Head of caudate nucleus (tissue), 42 donors: Measurements from ENCODE around the gene PTGIS.
"Not testable (repeated sequence)": the region's sequence is repeated elsewhere in the genome, so short reads cannot be mapped to it uniquely, and the experiment has no call there.

ENCODE experiments used
- DNase-seq, 42 donors: peaks; one replicate each; pipeline versions ENCODE4 v3.0.0 to v3.0.0-alpha.2; 2020 to 2021; ENCODE audit warnings: mixed read lengths in 7 of 42
- intact Hi-C: fragments of 100-400 bp; cut with DNase I; formaldehyde crosslinking; loops from one replicate; pipeline ENCODE4 v1.15.0; 2022

Gene PTGIS

DNA sequence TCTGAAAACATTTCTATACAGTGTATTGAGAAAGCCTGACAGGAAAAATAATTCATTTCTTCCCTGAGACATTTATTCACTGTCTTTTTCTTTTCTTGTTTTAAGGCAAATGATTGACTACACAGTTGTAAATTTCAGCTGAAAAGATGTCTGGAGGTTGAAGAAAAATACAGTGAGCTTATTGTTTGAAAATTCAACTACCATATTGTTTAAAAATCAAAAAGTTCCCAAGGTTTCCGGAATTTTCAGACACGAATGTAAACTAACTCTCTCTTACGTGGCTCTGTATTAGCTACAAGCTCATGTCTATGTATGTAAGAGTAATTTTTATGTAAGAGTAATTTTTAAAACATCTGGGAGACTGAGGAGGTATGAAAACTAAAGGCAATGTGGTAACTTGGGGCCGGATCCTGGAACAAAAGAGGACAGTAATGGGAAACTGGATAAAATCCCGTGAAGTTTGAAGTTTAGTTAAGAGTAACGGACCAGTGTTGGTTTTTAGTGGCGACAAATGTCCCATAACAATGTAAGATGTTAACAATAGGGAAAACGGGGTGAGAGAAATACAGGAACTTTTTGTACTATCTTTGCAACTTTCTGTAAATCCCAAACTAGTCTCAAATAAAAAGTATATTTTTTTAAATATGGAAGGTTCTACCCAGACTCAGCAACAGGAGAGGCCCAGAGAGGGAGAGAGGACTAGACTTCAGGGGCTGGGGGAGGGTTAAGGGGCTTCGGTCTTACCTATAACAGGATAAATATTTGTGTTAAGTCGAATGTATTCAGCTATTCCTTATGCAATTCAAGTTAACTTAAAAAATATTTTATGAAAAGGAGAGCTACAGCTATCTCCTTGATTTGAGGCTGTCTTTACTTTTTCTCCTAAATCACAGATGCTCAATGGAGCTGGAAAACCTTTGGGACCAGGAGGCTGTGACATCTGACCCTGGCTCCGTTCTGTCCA lies 1.3 kb downstream of the PTGIS start:
- DNase-seq: peak in 1 of 42 donors; percentile 10
- intact Hi-C loops: no loop called here

DNA sequence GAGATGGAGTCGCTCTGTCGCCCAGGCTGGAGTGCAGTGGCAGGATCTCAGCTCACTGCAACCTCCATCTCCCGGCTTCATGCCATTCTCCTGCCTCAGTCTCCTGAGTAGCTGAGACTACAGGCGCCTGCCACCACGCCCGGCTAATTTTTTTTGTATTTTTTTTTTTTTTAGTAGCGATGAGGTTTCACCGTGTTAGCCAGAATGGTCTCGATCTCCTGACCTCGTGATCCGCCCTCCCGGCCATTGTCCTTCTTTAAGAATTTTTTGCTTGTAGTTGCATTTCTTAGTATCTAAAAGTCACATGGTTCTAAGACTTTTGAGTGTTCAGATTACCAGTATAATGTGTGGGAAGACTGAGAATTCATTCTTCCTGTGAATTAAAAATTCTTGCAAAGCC lies 2.9 kb downstream of the PTGIS start:
- intact Hi-C loops: not testable (repeated sequence)
- DNase-seq: peak in 2 of 42 donors; percentile 7 to 10

DNA sequence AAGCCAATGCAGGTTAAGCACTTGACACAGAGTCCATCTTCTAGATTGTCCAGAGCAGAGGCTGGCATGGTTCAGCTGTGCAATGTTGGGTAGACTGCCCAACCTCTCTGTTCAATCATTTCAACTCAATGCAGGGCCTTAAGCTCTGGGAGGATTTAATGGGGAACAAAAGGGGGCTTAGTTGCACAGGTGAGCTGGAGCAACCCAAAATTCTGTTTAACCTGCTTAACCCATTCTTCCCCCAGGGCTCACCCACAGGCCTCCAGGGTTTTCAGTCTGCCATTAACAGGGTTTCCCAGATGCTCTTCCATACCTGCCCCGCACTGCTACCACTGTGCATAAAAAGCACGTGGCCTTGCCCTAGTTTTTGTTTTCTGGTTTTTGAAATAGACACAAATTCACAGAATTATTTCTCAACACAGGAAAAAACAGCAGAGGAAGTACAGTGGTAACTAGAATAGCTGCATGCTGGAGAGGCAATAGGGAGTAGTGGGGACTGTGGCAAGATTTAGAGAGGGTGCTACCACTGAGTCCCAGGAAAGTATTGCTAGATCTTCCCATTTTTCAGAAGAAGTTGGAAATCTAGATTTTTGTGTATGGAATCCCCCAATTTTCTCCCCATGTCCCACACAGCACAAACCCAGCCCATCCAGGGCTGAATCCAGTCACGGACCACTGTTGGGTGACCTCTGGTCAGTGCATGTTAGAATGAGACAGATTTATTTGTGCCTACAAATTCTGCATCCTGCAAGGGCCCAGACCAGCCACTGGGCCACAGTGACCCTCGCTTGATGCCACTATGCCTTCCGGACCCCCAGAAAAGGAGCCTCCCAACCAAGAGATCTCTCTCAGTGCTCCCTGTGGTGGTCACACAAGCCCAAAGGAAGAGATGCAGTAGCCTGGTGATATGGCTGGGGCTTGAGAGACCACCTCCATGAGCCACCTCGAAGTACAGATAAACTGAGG lies 4.6 kb downstream of the PTGIS start:
- intact Hi-C loops: no loop called here
- peak in 2 of 42 donors; percentile 0 to 8 for DNase-seq

DNA sequence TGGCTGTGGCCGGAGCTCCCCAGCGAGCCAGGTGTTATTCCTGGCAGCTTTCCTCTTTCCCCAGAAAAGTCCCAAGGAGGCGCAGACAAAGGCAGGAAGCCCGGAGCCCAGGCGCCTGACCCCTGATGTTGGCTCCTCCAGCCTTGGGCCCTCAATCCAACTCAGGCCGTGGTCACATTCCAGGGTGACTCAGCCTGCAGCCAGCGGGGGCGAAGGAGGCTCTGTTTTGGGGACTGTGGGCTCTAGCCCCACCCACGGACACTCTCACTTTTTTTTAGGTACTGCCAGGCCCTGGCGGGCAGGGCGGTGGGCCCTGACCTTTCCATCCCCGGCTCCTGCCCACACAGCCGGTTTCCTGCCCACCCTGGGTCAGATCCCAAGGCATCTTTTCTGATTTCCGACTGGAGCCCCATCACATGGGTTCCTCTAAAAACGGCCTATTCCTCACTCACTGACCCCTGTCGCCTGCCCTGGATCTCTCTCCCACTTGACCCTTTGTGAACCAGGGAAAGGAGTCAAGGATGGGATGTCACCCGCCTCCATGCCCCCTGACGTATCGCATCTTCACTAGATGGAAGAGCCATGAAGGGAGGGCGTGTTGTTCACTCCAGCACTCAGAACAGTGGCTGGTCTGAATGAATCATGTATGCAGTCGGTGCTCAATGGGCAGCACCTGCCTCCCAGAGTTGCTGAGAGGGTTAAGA lies 5.5 kb downstream of the PTGIS start:
- DNase-seq: peak in 3 of 42 donors; percentile 7 to 42 (median 25)
- intact Hi-C loops: no loop called here

DNA sequence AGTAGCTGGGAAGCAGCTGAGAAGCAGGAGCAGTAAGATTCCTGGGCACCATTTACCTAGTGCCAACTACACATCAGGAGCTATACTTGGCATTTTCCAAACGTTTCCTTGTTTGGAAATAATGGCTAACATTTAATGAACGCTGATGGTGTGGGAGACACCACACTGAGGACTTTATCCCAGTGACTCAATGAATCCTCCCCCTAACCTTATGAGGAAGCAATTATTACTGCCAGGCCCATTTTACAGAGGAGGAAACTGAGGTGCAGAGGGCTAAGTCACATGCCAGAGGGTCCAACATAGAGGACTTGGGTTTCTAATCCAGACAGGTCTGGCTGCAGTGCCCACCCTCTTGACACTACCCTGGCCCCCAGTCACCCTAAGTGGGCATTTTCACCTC lies 6.1 kb downstream of the PTGIS start:
- no peak for DNase-seq
- intact Hi-C loops: no loop called here

DNA sequence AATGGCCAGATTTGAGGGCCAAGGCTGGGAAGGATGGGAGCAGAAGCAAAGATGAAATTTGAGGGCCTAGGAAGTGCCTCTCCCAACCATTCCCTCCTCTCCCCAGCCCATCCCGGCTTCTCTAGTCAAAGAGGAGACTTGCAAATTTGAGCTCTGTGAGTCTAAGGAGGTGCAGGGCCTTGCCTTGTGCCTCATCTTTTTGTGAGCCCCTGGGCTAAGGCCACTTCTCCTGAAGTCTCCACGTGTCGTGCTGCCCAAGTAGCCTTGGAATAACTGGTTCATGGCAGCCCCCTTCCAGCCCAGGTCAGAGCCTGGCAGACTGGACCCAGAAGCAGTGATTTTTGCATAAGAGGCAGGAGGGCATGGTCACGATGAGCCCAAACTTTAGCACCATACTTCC lies 6.7 kb downstream of the PTGIS start:
- peak in 1 of 42 donors; percentile 25 for DNase-seq
- intact Hi-C loops: no loop called here

DNA sequence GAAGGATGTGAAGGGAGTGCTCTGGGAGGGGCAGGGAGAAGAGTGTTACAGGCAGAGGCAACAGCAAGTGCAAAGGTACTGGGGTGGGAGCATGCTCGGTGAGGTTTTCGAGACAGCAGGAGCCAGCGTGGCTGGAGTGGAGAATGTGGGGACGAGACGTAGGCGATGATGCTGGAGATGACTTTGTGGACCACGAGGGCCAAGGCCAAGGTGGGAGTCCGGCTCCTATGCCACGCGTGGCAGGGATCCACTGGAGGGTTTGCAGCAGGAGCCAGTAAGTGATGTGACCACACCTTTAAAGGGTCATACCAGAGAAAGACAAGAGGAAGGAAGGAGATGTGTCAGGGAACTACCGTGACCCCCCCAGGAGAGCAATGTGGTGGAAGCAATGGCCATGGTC lies 7.3 kb downstream of the PTGIS start:
- peak in 2 of 42 donors; percentile 1 to 18 for DNase-seq
- intact Hi-C loops: no loop called here

DNA sequence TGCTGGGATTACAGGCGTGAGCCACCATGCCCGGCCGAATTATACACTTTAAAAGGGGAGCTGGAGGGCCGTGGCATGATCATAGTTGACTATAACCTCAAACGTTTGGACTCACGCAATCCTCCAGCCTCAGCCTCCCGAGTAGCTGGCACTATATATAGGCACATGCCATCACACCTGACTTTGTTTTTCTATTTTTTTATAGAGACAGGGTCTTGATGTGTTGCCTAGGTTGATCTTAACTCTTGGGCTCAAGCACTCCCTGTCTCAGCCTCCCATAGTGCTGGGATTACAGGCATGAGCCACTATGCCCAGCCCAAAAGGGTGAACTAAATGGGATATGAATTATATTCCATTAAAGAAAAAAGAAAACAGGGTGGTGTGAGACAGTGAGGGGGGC lies 7.8 kb downstream of the PTGIS start:
- intact Hi-C loops: no loop called here

DNA sequence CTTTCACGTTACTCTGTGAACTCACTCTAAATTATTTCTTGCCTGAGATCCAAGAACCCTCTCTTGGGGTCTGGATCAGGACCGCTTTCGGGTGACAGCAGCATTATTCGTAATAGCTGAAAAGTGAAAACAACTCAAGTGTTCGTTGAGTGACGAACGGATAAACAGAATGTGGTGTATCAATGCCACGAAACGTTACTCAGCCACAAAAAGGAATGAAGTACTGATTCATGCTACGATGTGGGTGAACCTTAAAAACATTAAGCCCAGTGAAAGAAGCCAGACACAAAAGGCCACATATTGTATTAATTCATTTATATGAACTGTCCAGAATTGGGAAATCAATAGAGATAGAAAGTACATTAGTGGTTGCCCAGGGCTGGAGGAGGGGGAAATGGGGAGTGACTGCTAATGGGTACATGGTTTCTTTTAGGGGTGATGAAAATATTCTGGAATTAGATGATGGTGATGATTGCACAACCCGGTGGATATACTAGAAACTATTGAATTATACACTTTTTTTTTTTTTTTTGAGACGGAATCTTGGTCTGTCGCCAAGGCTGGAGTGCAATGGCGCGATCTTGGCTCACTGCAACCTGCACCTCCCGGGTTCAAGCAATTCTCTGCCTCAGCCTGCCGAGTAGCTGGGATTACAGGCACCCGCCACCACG lies 8.4 kb downstream of the PTGIS start:
- intact Hi-C loops: no loop called here
- DNase-seq: peak in 1 of 42 donors; percentile 1

More for the DNA sequence above, 7.8 kb downstream of the PTGIS start:
- no peak for DNase-seq

DNA sequence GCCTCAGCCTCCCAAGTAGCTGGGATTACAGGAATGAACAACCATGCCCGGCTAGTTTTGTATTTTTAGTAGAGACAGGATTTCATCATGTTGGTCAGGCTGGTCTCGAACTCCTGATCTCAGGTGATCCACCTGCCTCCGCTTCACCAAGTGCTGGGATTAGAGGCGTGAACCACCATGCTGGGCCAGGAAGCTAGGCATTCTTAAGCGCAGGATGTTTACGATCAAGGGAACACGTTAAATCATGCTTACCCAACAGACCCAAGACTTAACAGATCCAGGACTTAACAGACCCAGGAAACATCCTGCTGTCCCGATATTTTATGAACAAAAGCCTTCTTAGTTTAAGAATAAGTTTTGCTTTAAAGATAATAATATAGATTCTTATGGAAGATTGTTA lies 9.1 kb downstream of the PTGIS start:
- peak in 1 of 42 donors; percentile 5 for DNase-seq
- intact Hi-C loops: no loop called here

DNA sequence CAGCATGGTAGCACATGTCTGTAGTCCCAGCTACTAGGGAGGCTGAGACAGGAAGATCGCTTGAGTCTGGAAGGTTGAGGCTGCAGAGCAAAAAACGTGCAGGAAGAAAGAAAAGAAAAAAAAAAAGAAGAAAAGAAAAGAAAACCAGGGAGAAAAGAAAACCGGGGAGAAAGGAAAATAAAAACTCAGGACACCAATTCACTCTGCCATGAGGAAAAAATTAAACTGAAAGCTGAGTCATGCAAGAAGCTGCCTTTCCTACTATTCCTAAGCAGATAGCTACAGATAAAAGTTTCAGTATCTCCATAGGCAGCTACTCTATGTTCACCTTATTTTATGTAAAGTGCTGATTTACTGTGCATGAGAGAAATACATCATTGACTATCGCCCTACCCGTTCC lies 10.5 kb downstream of the PTGIS start:
- intact Hi-C loops: no loop called here
- peak in 1 of 42 donors; percentile 1 for DNase-seq

DNA sequence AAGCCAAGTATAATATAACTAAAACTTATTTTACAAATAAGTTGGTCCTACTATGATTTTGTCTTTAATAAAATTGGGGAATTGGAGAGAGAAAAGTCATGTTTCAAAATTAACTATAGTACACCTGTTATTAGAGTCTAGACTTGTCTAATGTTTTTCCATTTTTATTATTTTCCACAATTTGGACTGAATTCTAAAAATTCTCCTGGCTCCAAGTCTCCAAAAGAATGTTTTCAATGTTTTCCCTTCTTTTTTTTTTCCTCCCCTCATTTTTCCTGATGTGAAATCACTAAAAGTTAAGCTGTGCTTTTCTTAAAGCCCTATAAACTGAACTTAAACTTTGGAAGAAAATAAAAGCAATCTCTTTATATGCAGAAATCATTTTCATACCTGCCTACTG lies 11.3 kb downstream of the PTGIS start:
- intact Hi-C loops: no loop called here

DNA sequence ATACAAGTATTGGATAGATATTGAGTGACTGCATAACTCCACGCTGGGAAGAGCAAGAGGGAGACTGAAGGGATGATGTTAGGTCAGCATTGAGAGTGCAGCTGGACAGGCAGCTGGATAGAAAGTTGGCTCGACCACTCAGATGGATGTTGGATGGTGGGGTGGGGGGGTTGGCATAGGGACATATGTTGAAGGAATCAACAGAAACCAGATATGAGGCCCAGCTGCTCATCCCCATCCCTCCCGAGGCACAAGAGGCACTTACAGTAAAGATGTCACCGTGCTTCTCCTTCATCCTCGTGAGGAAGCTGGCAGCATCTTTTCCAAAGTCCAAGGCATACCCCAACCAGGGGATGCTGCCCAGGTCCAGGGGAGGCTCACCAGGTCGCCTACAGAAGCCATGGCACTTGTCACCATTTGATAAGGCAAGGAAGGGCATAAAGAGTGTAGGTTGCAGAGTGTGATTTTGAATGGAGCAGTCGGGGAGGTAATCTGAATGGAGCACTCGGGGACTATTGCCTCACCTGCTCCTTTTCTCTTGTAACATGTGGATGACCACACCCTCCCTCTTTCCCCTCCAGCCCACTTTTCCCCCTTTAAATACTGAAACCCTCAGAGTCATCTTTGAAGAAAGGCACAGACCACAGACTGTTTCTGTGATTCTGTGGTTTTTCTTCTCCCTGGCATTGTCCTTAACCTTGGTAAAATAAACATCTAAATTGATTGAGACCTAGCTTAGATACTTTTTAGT lies 18.0 kb downstream of the PTGIS start:
- DNase-seq: peak in 2 of 42 donors; percentile 4 to 9
- intact Hi-C loops: loop anchor here (10.0 kb wide), 1 partner anchor 45 kb away; no protein-coding TSS in a partner anchor

More for the DNA sequence above, 11.3 kb downstream of the PTGIS start:
- no peak for DNase-seq

DNA sequence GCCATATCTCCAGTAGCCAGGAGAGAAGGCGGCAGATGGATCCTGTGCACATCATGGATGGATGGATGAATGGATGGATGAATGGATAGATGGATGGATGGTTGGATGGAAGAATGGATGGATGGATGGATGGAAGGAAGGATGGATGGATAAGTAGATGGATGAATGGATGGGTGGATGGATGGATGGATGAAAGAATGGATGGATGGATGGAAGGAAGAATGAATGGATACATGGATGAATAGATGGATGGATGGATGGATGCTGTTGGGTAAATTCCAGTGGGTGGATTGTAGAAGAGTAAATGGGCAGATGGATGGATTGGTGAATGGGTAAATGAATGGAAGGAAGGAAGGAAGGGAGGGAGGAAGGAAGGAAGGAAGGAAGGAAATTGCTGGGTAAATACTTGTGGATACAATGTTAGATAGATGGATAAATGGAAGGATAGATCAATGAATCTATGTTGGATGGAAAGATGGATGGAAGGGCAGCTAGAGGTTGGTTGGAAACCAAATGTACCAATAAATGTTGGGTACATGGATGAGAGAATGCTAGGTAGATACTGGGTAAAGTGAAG lies 19.5 kb downstream of the PTGIS start:
- no peak for DNase-seq
- intact Hi-C loops: loop anchor here (10.0 kb wide), 1 partner anchor 46 kb away; no protein-coding TSS in a partner anchor

DNA sequence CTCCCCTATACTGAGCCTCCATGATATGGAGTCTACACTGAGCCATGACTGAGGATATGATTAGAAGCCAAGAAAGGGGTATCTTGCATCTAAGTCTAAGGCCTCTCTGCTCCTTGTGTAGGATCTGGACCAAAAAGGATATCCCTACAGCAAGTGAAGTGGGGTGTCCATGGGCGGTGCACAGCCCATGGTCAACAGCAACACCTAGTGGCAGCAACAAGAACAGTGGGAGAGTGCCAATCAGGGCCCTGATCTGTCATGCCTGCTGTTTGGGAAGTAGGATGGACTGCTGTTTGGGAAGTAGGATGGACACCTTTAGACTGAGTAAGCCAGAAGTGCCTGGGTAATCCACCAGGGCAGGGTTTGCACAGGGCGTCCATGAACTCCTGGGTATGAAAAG lies 22.4 kb downstream of the PTGIS start:
- intact Hi-C loops: loop anchor here (10.0 kb wide), 1 partner anchor 49 kb away; no protein-coding TSS in a partner anchor
- peak in 1 of 42 donors; percentile 11 for DNase-seq

DNA sequence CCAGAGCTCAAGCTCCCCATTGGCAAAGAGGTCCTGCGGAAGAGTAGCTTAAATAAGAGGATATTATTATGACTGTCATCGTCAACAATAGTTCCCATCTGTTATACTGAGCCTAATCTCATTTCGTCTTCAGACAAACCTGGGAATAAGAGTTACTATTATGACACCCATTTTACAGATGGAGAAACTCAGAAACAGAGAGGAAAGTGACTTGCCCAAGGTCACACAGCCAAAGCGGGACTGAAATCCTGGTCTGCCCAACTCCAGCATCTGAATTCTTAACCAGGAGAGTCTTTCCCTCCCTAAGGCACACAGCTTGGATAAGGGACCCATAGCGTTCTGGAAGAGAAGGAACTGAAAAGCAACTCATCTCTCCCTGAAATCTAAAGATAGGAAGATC lies 23.4 kb downstream of the PTGIS start:
- intact Hi-C loops: loop anchor here (10.0 kb wide), 1 partner anchor 50 kb away; no protein-coding TSS in a partner anchor
- no peak for DNase-seq

DNA sequence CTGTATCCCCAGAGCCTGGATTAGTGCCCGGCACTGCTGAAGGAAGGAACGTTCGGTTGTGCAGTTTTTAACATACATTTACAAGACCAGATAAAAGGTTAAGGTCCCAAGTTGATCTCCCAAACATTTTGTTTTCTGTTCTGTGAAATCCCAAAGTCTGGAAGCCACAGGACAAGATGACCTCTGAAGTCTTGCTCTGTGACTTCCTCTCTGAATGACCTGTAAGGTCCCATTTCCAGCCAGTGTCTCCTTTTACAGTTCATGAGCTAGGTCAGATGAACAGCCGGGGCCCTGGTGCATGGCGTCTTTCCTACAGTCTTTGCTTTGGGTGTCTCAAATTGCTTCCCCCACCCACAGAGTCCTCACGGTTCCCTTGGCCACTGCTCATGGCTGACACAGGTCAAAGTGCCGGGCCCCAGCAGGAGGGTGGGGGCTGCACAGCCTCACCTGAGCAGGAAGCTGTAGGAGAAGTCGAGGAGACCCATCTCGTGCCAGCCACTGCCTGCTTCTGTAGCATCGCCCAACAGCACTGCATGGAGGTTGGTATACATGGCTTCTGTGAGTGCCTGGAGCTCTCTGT lies 24.0 kb downstream of the PTGIS start:
- peak in 1 of 42 donors; percentile 3 for DNase-seq
- intact Hi-C loops: loop anchor here (10.0 kb wide), 1 partner anchor 51 kb away; no protein-coding TSS in a partner anchor
